C4-2B (cell line): ENCODE data around the gene RPS6KA3.

ENCODE experiments used
- CTCF ChIP-seq: fragments of 450-650 bp; conservative IDR thresholded peaks from 2 replicates; pipeline ENCODE4 v1.5.1; 2017; ENCODE audit warnings: mild to moderate bottlenecking
- ZFX ChIP-seq: fragments of 450-650 bp; IDR thresholded peaks from 2 replicates; pipeline ENCODE4 v1.6.1; 2017

- TF ChIP-seq CTCF, result no peak
- no peak for TF ChIP-seq ZFX
These were observed 4.5 kb upstream of the RPS6KA3 start for GRCh38 chrX:20271186-20271585.
